Fibroblast of villous mesenchyme (primary cell): ENCODE data around the gene TRPC1. TPM values are rescaled to one million over a fixed set of nuclear protein-coding genes. Genes with fewer than 3 reads are reported as not detected.

Experiments used
- DNase-seq: peaks from one replicate; pipeline ENCODE4 v3.0.0-alpha.2; 2010; ENCODE audit warnings: low read depth
- H3K4me3 ChIP-seq: 2 replicates; pipeline ENCODE4 v1.5.1; 2011; ENCODE audit warnings: low read depth, mild to moderate bottlenecking, low read length
- CTCF ChIP-seq: IDR thresholded peaks from 2 replicates; pipeline ENCODE4 v1.5.1; 2012; ENCODE audit warnings: low read depth, mild to moderate bottlenecking, low read length; ENCODE audit not compliant: insufficient read depth
- total RNA-seq: library from RNA; depleted of rRNA; stranded (reverse); fragments of >200 nt; gene quantifications from 2 replicates; pipeline ENCODE4 v1.2.3, GENCODE V29; 2012

TRPC1 gene
- total RNA-seq, 1 donor, result 33.2 TPM

- TF ChIP-seq CTCF, result no peak
- peak; percentile 33 for DNase-seq
- peak overlapping the region; percentile 82 for H3K4me3 ChIP-seq
Observed at GRCh38 chr3:142724682-142725356, 985 bp downstream of the TRPC1 start.

GRCh38 chr3:142725357-142725739 is 1.5 kb downstream of the TRPC1 start:
- peak overlapping the region; percentile 82 for H3K4me3 ChIP-seq
- no peak for TF ChIP-seq CTCF
- peak; percentile 3 for DNase-seq

GRCh38 chr3:142726017-142726416 is 2.2 kb downstream of the TRPC1 start:
- TF ChIP-seq CTCF, result no peak
- H3K4me3 ChIP-seq, result no peak overlapping the region
- no peak for DNase-seq

- TF ChIP-seq CTCF, result no peak
Observed at GRCh38 chr3:142732066-142732465, 8.2 kb downstream of the TRPC1 start.

GRCh38 chr3:142734834-142735233 is 11.0 kb downstream of the TRPC1 start:
- no peak for TF ChIP-seq CTCF
- no peak for DNase-seq
- no peak overlapping the region for H3K4me3 ChIP-seq

More at GRCh38 chr3:142732066-142732465, 8.2 kb downstream of the TRPC1 start:
- no peak overlapping the region for H3K4me3 ChIP-seq
- no peak for DNase-seq

- no peak overlapping the region for H3K4me3 ChIP-seq
- DNase-seq, result no peak
- no peak for TF ChIP-seq CTCF
Observed at GRCh38 chr3:142735462-142735861, 11.6 kb downstream of the TRPC1 start.

GRCh38 chr3:142738396-142738795 is 14.6 kb downstream of the TRPC1 start:
- H3K4me3 ChIP-seq, result no peak overlapping the region
- TF ChIP-seq CTCF, result no peak
- no peak for DNase-seq
